GM23338 (cell line): ENCODE results near the gene AGAP1.

ENCODE experiments used
- EZH2 ChIP-seq: fragments of 200-600 bp; sonication (generic); IDR thresholded peaks from one replicate; pipeline ENCODE4 v1.8.0; 2017; ENCODE audit warnings: antibody characterized with exemption, mild to moderate bottlenecking, low read depth; ENCODE audit not compliant: unreplicated experiment
- NANOG ChIP-seq: IDR thresholded peaks from 2 replicates; pipeline ENCODE4 v1.6.1; 2016; ENCODE audit warnings: antibody characterized with exemption, borderline replicate concordance
- POLR2AphosphoS5 ChIP-seq: IDR thresholded peaks from 2 replicates; pipeline ENCODE4 v1.6.1; 2016; ENCODE audit warnings: antibody characterized with exemption, low read depth
- TF ChIP-seq, protein P1 (sequence below), 2 experiments: fragments of 200-600 bp in 1 of 2; sonication (generic) in 1 of 2; conservative IDR thresholded peaks; 2 replicates each; pipeline versions ENCODE4 v1.5.1 to v1.6.1; 2016 to 2017; ENCODE audit warnings: antibody characterized with exemption in 2 of 2, low read depth in 2 of 2, mild to moderate bottlenecking in 2 of 2, moderate library complexity in 1 of 2
- TF ChIP-seq, protein P2 (sequence below): IDR thresholded peaks from 2 replicates; pipeline ENCODE4 v1.6.1; 2016; ENCODE audit warnings: antibody characterized with exemption

DNA sequence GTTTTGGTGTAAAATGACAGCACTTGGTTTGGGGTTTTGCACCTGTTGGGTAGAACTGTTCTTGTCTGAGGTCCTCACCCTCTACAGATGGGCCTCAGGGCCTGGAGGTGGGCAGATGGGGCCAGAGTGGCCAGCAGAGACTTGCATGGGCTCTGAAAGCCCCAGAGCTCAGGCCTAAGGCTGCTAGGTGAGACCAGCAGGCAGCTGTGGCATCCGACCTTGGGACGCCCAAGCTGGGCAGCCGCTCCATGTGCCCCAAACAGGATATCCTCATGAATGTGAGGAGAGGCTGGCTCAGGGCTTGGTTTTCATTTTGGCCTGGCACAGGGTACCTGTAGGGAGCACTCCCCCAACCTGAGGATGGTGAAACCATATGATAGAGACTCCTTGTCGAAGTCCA is 636.1 kb downstream of the AGAP1 start:
- TF ChIP-seq, protein P1, sequence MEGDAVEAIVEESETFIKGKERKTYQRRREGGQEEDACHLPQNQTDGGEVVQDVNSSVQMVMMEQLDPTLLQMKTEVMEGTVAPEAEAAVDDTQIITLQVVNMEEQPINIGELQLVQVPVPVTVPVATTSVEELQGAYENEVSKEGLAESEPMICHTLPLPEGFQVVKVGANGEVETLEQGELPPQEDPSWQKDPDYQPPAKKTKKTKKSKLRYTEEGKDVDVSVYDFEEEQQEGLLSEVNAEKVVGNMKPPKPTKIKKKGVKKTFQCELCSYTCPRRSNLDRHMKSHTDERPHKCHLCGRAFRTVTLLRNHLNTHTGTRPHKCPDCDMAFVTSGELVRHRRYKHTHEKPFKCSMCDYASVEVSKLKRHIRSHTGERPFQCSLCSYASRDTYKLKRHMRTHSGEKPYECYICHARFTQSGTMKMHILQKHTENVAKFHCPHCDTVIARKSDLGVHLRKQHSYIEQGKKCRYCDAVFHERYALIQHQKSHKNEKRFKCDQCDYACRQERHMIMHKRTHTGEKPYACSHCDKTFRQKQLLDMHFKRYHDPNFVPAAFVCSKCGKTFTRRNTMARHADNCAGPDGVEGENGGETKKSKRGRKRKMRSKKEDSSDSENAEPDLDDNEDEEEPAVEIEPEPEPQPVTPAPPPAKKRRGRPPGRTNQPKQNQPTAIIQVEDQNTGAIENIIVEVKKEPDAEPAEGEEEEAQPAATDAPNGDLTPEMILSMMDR (conservative IDR thresholded peaks at IDR 0.05; ENCODE audit: low read depth in 2 of 2) = no peak
- no peak for TF ChIP-seq POLR2AphosphoS5
- TF ChIP-seq, protein P2, sequence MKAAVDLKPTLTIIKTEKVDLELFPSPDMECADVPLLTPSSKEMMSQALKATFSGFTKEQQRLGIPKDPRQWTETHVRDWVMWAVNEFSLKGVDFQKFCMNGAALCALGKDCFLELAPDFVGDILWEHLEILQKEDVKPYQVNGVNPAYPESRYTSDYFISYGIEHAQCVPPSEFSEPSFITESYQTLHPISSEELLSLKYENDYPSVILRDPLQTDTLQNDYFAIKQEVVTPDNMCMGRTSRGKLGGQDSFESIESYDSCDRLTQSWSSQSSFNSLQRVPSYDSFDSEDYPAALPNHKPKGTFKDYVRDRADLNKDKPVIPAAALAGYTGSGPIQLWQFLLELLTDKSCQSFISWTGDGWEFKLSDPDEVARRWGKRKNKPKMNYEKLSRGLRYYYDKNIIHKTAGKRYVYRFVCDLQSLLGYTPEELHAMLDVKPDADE = no peak
- no peak for TF ChIP-seq EZH2
- no peak for TF ChIP-seq NANOG
